GM04504 (cell line): ENCODE results near the gene RFX1.
A peak's percentile ranks its signal among the peaks of the same experiment; 100 is the strongest.
"Not testable (repeated sequence)": the region's sequence is repeated elsewhere in the genome, so short reads cannot be mapped to it uniquely, and the experiment has no call there.

Experiments
- DNase-seq: peaks from one replicate; pipeline ENCODE4 v3.0.0-alpha.2; 2012; ENCODE audit warnings: low read depth

RFX1 gene

GRCh38 chr19:14006085-14006765 lies at the start of gene RFX1:
Gene RFX1 (minus strand): TSS chr19:14006320. CDS start chr19:13993843, 12,477 bp downstream.
- peak; percentile 100 for DNase-seq

- DNase-seq = no peak
Observed at GRCh38 chr19:14055396-14055795, 49.3 kb upstream of the RFX1 start.

- no peak for DNase-seq
Observed at GRCh38 chr19:14054721-14055120, 48.6 kb upstream of the RFX1 start.

- no peak for DNase-seq
Observed at GRCh38 chr19:14054099-14054498, 48.0 kb upstream of the RFX1 start.

GRCh38 chr19:14053500-14053899 lies 47.4 kb upstream of the RFX1 start:
- DNase-seq = no peak

GRCh38 chr19:14053032-14053431 lies 46.9 kb upstream of the RFX1 start:
- DNase-seq = no peak

GRCh38 chr19:14052470-14052869 lies 46.4 kb upstream of the RFX1 start:
- DNase-seq = no peak

- no peak for DNase-seq
Observed at GRCh38 chr19:14051980-14052379, 45.9 kb upstream of the RFX1 start.

GRCh38 chr19:14050961-14051360 lies 44.8 kb upstream of the RFX1 start:
- not testable (repeated sequence) for DNase-seq

GRCh38 chr19:14050512-14050911 lies 44.4 kb upstream of the RFX1 start:
- no peak for DNase-seq

GRCh38 chr19:14048443-14049153 lies 42.5 kb upstream of the RFX1 start:
- no peak for DNase-seq

- DNase-seq = not testable (repeated sequence)
Observed at GRCh38 chr19:14047866-14048265, 41.7 kb upstream of the RFX1 start.

- DNase-seq = peak; percentile 78
Observed at GRCh38 chr19:14042659-14043608, 36.8 kb upstream of the RFX1 start.

GRCh38 chr19:14039181-14039580 lies 33.1 kb upstream of the RFX1 start:
- no peak for DNase-seq

GRCh38 chr19:14035706-14036105 lies 29.6 kb upstream of the RFX1 start:
- DNase-seq = no peak

- DNase-seq = not testable (repeated sequence)
Observed at GRCh38 chr19:14035159-14035558, 29.0 kb upstream of the RFX1 start.

GRCh38 chr19:14033946-14034345 lies 27.8 kb upstream of the RFX1 start:
- DNase-seq = no peak

- DNase-seq = no peak
Observed at GRCh38 chr19:14031719-14032480, 25.8 kb upstream of the RFX1 start, which contains the start of gene IL27RA. Gene IL27RA (plus strand): TSS chr19:14031762. CDS start chr19:14031873, 111 bp downstream.

- no peak for DNase-seq
Observed at GRCh38 chr19:14030997-14031718, 25.0 kb upstream of the RFX1 start.

- DNase-seq = no peak
Observed at GRCh38 chr19:14028901-14029300, 22.8 kb upstream of the RFX1 start.
